Esophagus squamous epithelium (tissue), 4 donors: ENCODE results near the gene CCDC38.

Source experiments
- POLR2A ChIP-seq, 4 donors: fragments of 450-650 bp; IDR thresholded peaks; one replicate each; pipeline ENCODE4 v1.6.1; 2017; ENCODE audit warnings: antibody characterized with exemption in 4 of 4, mild to moderate bottlenecking in 4 of 4, moderate library complexity in 3 of 4
- TF ChIP-seq, protein P1 (sequence below), 6 experiments: fragments of 450-650 bp in 4 of 6; fragments of 200-600 bp in 2 of 6; sonication (generic) in 2 of 6; IDR thresholded peaks; one replicate each; pipeline ENCODE4 v1.5.1; 2016 to 2019; ENCODE audit warnings: antibody characterized with exemption in 6 of 6, mild to moderate bottlenecking in 4 of 6, moderate library complexity in 4 of 6

DNA sequence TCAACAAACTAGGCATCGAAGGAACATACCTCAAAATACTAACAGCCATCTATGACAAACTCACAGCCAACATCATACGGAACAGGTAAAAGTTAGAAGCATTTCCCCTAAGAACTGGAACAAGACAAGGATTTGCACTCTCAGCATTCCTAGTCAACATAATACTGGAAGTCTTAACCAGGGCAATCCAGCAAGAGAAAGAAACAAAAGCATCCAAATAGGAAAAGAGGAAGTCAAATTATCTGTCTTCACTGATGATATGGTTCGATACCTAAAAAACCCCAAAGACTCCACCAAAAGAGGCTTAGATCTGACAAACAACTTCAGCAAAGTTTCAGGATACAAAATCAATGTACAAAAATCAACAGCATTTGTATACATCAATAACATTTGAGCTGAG is 32.5 kb downstream of the CCDC38 start:
- TF ChIP-seq, protein P1, sequence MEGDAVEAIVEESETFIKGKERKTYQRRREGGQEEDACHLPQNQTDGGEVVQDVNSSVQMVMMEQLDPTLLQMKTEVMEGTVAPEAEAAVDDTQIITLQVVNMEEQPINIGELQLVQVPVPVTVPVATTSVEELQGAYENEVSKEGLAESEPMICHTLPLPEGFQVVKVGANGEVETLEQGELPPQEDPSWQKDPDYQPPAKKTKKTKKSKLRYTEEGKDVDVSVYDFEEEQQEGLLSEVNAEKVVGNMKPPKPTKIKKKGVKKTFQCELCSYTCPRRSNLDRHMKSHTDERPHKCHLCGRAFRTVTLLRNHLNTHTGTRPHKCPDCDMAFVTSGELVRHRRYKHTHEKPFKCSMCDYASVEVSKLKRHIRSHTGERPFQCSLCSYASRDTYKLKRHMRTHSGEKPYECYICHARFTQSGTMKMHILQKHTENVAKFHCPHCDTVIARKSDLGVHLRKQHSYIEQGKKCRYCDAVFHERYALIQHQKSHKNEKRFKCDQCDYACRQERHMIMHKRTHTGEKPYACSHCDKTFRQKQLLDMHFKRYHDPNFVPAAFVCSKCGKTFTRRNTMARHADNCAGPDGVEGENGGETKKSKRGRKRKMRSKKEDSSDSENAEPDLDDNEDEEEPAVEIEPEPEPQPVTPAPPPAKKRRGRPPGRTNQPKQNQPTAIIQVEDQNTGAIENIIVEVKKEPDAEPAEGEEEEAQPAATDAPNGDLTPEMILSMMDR (IDR thresholded peaks at IDR 0.05): no peak
- no peak for TF ChIP-seq POLR2A (IDR thresholded peaks at IDR 0.05)
